ENCODE data around the gene MAMSTR.
A peak's percentile ranks its signal among the peaks of the same experiment; 100 is the strongest.

The MAMSTR gene

DNA sequence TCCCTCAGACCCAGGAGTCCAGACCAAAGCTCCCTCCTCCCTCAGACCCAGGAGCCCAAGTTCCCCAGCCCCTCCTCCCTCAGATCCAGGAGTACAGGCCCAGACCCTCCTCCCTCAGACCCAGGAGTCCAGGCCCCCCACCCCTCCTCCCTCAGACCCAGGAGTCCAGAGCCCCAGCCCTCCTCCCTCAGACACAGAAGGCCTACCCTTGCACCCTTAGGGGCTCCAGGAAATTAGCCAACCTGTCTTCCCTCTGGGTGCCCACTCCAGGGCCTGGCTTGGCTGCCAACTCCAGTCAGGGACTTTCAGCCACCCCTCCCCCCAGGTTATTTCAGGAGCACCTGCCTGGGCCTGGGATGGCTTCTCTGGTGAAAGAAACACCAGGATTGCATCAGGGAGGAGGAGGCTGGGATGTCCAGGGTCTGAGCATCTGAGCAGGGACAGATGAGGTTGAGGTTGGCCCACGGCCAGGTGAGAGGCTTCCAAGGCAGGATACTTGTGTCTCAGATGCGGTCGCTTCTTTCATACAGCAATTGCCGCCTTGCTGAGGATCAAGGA, 35.6 kb upstream of the MAMSTR start, which contains the start of gene FGF21:
FGF21 (plus strand) TSS at position 441 of the 558 bp plus-strand sequence. CDS start 713 bp downstream, outside the sequence.
- H3K9me3 ChIP-seq (ENCODE audit: control insufficient read depth, insufficient read depth, low read length): no peaks in the 10 kb centered on the region
- no peaks in the 10 kb centered on the region for H3K27me3 ChIP-seq (ENCODE audit: control insufficient read depth, insufficient read depth, low read length)
- 0 out of 2 replicates have a peak within 1 kb of the TSS, but pooled peaks have one; percentile 30 for H3K9ac ChIP-seq (ENCODE audit: low read depth, low read length)
- peaks cover 15% of the 10 kb centered on the region for H3K4me1 ChIP-seq (ENCODE audit: control insufficient read depth, insufficient read depth, low read length)
- peaks cover 12% of the 10 kb centered on the region for H3K36me3 ChIP-seq (ENCODE audit: control insufficient read depth, insufficient read depth, low read length)
- no peak within 1 kb of the TSS for H3K4me3 ChIP-seq (ENCODE audit: low read depth, low read length)
- H3K27ac ChIP-seq (ENCODE audit: low read depth, low read length): no peak within 1 kb of the TSS

- Histone ChIP-seq H3K4me3 (ENCODE audit: low read depth, low read length) (peak within 1 kb of the TSS; percentile 95), H3K36me3 (ENCODE audit: control insufficient read depth, insufficient read depth, low read length) (peaks cover 29% of the 10 kb centered on the region), H3K9ac (ENCODE audit: low read depth, low read length) (peak within 1 kb of the TSS; percentile 69), H3K9me3 (ENCODE audit: control insufficient read depth, insufficient read depth, low read length) (no peaks in the 10 kb centered on the region), H3K27ac (ENCODE audit: low read depth, low read length) (peak within 1 kb of the TSS; percentile 66), H3K27me3 (ENCODE audit: control insufficient read depth, insufficient read depth, low read length) (no peaks in the 10 kb centered on the region), H3K4me1 (ENCODE audit: control insufficient read depth, insufficient read depth, low read length) (peaks cover 15% of the 10 kb centered on the region)
These were observed 33.2 kb upstream of the MAMSTR start, which contains the start of gene FUT1 for GRCh38 chr19:48752496-48753365. FUT1 (minus strand) TSS chr19:48752641; CDS start chr19:48751281, 1,360 bp downstream.

DNA sequence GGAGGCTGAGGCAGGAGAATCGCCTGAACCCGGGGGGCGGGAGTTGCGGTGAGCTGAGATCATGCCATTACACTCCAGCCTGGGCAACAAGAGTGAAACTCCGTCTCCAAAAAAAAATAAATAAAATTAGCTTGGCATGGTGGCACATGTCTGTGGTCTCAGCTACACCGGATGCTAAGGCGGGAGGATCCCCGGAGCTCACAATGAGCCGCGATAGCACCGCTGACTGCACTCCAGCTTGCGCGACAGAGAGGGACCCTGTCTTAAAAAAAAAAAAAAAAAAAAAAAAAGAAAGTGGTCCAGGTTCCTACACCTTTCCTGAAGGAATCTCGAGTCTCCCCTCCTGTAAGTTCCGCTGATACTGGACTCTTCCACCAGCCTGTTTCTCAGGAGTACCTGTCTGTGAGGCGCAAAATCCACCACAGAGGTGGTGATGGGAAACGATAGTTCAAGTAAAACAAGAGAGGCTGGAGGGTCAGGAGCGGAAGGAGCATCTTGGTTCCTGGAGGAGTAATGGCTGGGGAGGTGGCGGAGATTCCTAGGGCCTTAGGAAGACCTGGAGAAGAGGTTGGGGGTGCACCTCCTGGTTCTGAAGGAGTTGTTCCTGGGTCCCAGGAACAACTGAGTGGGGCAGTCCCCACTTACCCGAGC, 32.4 kb upstream of the MAMSTR start:
- peak overlapping the region; percentile 95 for H3K4me3 ChIP-seq (ENCODE audit: low read depth, low read length)
- no peaks in the 10 kb centered on the region for H3K27me3 ChIP-seq (ENCODE audit: control insufficient read depth, insufficient read depth, low read length)
- peaks cover 15% of the 10 kb centered on the region for H3K4me1 ChIP-seq (ENCODE audit: control insufficient read depth, insufficient read depth, low read length)
- H3K9me3 ChIP-seq (ENCODE audit: control insufficient read depth, insufficient read depth, low read length): no peaks in the 10 kb centered on the region
- H3K27ac ChIP-seq (ENCODE audit: low read depth, low read length): peak overlapping the region; percentile 66
- H3K36me3 ChIP-seq (ENCODE audit: control insufficient read depth, insufficient read depth, low read length): peaks cover 29% of the 10 kb centered on the region
- H3K9ac ChIP-seq (ENCODE audit: low read depth, low read length): peak overlapping the region; percentile 69

DNA sequence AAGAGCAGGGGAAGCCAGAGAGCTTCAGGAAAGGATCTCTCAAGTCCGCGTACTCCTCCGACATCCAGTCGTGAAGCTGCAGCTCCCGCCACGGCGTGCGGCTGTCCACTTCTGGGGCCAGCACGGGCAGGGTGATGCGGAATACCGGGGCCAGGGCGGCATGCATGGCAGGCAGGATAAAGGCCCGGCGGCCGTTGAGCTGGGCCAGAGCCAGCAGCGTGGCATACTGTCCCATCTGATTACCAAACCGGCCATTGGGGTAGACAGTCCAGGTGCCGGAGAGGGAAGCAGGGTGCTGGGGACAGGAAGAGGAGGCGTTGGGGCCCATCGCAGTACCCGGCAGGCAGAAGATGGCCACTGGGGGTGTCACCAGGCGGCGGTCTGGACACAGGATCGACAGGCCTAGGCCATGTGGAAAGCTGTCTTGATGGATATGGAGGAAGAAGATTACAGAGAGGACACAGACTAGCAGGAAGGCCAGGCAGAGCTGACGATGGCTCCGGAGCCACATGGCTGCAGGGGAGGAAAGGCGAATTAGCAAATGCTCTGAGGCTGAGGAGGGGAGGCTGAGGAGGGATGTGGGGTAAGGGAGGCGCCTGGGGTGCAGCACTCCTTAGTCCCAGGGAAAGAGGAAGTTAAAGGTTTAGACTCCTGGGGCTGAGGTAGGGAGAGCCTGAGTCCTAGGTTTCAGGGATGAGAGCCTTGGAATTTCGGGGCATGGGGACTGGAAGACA, 31.4 kb upstream of the MAMSTR start:
- no peaks in the 10 kb centered on the region for H3K27me3 ChIP-seq (ENCODE audit: control insufficient read depth, insufficient read depth, low read length)
- no peak overlapping the region for H3K9ac ChIP-seq (ENCODE audit: low read depth, low read length)
- H3K4me3 ChIP-seq (ENCODE audit: low read depth, low read length): peak overlapping the region; percentile 6; the same call in 1 of the 2 replicates
- no peak overlapping the region for H3K27ac ChIP-seq (ENCODE audit: low read depth, low read length)
- H3K9me3 ChIP-seq (ENCODE audit: control insufficient read depth, insufficient read depth, low read length): no peaks in the 10 kb centered on the region
- H3K4me1 ChIP-seq (ENCODE audit: control insufficient read depth, insufficient read depth, low read length): peaks cover 21% of the 10 kb centered on the region
- H3K36me3 ChIP-seq (ENCODE audit: control insufficient read depth, insufficient read depth, low read length): peaks cover 29% of the 10 kb centered on the region

- H3K36me3 ChIP-seq (ENCODE audit: control insufficient read depth, insufficient read depth, low read length): peaks cover 29% of the 10 kb centered on the region
- no peak overlapping the region for H3K4me3 ChIP-seq (ENCODE audit: low read depth, low read length)
- peaks cover 15% of the 10 kb centered on the region for H3K4me1 ChIP-seq (ENCODE audit: control insufficient read depth, insufficient read depth, low read length)
- H3K9me3 ChIP-seq (ENCODE audit: control insufficient read depth, insufficient read depth, low read length): no peaks in the 10 kb centered on the region
- no peaks in the 10 kb centered on the region for H3K27me3 ChIP-seq (ENCODE audit: control insufficient read depth, insufficient read depth, low read length)
- H3K9ac ChIP-seq (ENCODE audit: low read depth, low read length): no peak overlapping the region
- H3K27ac ChIP-seq (ENCODE audit: low read depth, low read length): no peak overlapping the region
These were observed 30.8 kb upstream of the MAMSTR start for GRCh38 chr19:48750351-48750750.

- H3K27me3 ChIP-seq (ENCODE audit: control insufficient read depth, insufficient read depth, low read length): no peaks in the 10 kb centered on the region
These were observed 30.2 kb upstream of the MAMSTR start for GRCh38 chr19:48749571-48750198.

DNA sequence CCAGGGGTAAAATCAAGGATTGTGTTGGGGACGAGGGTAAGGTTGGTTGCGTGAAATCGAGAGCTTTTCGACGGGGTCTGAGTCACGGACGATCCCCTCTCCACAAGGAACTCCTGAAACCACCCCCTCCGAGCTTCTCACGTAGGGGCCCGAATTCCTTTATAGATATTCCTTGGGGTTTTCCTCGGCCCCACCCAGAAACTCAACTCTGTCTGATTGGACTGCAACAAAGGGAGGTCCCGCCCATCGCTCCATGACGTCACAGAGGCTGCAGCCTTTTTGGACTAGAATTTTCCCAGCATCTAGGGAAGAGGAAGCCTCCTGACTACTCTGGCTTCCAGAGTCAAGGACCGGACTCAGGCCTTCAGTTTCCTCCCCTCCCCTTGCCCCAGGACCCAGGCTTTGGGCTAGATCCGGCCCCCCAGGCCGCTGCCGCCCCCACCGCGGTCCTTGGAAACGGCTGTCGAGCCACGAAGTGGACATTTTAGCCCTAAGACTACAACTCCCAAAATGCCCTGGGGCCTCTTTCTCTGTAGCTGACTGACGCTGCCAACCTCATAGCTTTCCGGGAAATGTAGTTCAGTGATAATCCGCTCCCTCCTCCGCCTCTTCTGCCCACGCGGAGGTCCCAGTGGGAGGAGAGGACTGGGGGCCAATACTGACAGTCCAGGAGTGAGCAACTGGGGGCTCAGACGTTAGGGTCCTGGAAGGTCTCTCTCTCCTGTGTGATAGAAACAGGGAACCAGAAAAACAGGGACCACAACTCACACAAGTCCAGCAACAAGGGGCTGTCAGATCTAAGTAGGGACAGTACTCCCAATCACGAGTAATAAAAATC, 27.4 kb upstream of the MAMSTR start, which contains the start of gene IZUMO1:
IZUMO1 (minus strand) TSS at position 172 of the 838 bp plus-strand sequence. CDS start 1,050 bp downstream, outside the sequence.
- Histone ChIP-seq H3K9ac (ENCODE audit: low read depth, low read length) (peak within 1 kb of the TSS; percentile 29), H3K36me3 (ENCODE audit: control insufficient read depth, insufficient read depth, low read length) (peaks cover 29% of the 10 kb centered on the region), H3K9me3 (ENCODE audit: control insufficient read depth, insufficient read depth, low read length) (no peaks in the 10 kb centered on the region), H3K27ac (ENCODE audit: low read depth, low read length) (peak within 1 kb of the TSS; percentile 93), H3K27me3 (ENCODE audit: control insufficient read depth, insufficient read depth, low read length) (no peaks in the 10 kb centered on the region), H3K4me1 (ENCODE audit: control insufficient read depth, insufficient read depth, low read length) (peaks cover 8% of the 10 kb centered on the region), H3K4me3 (ENCODE audit: low read depth, low read length) (peak within 1 kb of the TSS; percentile 70)

More at GRCh38 chr19:48749571-48750198, 30.2 kb upstream of the MAMSTR start:
- no peak overlapping the region for H3K27ac ChIP-seq (ENCODE audit: low read depth, low read length)
- H3K4me3 ChIP-seq (ENCODE audit: low read depth, low read length): no peak overlapping the region
- H3K9me3 ChIP-seq (ENCODE audit: control insufficient read depth, insufficient read depth, low read length): no peaks in the 10 kb centered on the region
- H3K9ac ChIP-seq (ENCODE audit: low read depth, low read length): no peak overlapping the region
- peaks cover 29% of the 10 kb centered on the region for H3K36me3 ChIP-seq (ENCODE audit: control insufficient read depth, insufficient read depth, low read length)
- peaks cover 13% of the 10 kb centered on the region for H3K4me1 ChIP-seq (ENCODE audit: control insufficient read depth, insufficient read depth, low read length)

DNA sequence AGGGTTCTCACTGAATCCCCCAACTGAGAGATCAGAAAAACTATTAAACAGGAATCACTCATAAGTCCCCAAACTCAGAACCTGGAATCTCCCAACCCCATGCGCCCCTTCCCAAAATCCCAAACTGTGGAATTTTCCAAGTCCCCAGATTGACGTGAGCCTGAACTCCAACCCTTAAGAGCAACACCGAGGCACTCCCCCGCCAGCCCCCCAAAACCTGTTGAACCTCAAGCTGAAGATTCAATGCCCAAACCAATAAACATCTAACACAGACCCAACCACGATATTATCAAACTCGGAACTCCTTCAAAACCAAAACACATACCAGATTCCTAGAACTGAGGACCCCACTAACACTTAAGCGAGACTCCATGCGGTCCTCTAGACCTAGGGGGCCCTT, 26.6 kb upstream of the MAMSTR start:
- no peaks in the 10 kb centered on the region for H3K9me3 ChIP-seq (ENCODE audit: control insufficient read depth, insufficient read depth, low read length)
- peaks cover 27% of the 10 kb centered on the region for H3K36me3 ChIP-seq (ENCODE audit: control insufficient read depth, insufficient read depth, low read length)
- no peaks in the 10 kb centered on the region for H3K27me3 ChIP-seq (ENCODE audit: control insufficient read depth, insufficient read depth, low read length)
- peak overlapping the region; percentile 23; the same call in 1 of the 2 replicates for H3K9ac ChIP-seq (ENCODE audit: low read depth, low read length)
- H3K27ac ChIP-seq (ENCODE audit: low read depth, low read length): peak overlapping the region; percentile 93
- H3K4me1 ChIP-seq (ENCODE audit: control insufficient read depth, insufficient read depth, low read length): peaks cover 13% of the 10 kb centered on the region
- H3K4me3 ChIP-seq (ENCODE audit: low read depth, low read length): peak overlapping the region; percentile 70

- peaks cover 20% of the 10 kb centered on the region for H3K36me3 ChIP-seq (ENCODE audit: control insufficient read depth, insufficient read depth, low read length)
- no peaks in the 10 kb centered on the region for H3K9me3 ChIP-seq (ENCODE audit: control insufficient read depth, insufficient read depth, low read length)
- H3K27ac ChIP-seq (ENCODE audit: low read depth, low read length): no peak overlapping the region
- no peak overlapping the region for H3K9ac ChIP-seq (ENCODE audit: low read depth, low read length)
- H3K4me3 ChIP-seq (ENCODE audit: low read depth, low read length): no peak overlapping the region
- H3K27me3 ChIP-seq (ENCODE audit: control insufficient read depth, insufficient read depth, low read length): peaks cover 1% of the 10 kb centered on the region; the same call in 1 of the 2 replicates
- H3K4me1 ChIP-seq (ENCODE audit: control insufficient read depth, insufficient read depth, low read length): peaks cover 17% of the 10 kb centered on the region
These were observed 25.9 kb upstream of the MAMSTR start for GRCh38 chr19:48745208-48745995.
